ENCODE results near the gene CYP51A1.
A peak's percentile ranks its signal among the peaks of the same experiment; 100 is the strongest.
"Not testable (repeated sequence)": the region's sequence is repeated elsewhere in the genome, so short reads cannot be mapped to it uniquely, and the experiment has no call there.

The CYP51A1 gene

GRCh38 chr7:92149736-92150239, 15.5 kb upstream of the CYP51A1 start:
- H3K27ac ChIP-seq (ENCODE audit: low read depth, low read length): no peak overlapping the region
- H3K9me3 ChIP-seq (ENCODE audit: control insufficient read depth in 1 of 2, low read length in 2 of 2): no peaks in the 10 kb centered on the region
- no peak overlapping the region for H3K9ac ChIP-seq (ENCODE audit: low read depth in 1 of 2, low read length in 2 of 2)
- H3K36me3 ChIP-seq (ENCODE audit: control insufficient read depth in 1 of 2, insufficient read depth in 2 of 2, low read length in 2 of 2): no peaks in the 10 kb centered on the region
- no peaks in the 10 kb centered on the region for H3K4me1 ChIP-seq (ENCODE audit: control insufficient read depth in 1 of 2, insufficient read depth in 2 of 2, low read length in 2 of 2)
- H3K27me3 ChIP-seq (ENCODE audit: control insufficient read depth in 1 of 2, insufficient read depth in 2 of 2, low read length in 2 of 2): no peaks in the 10 kb centered on the region
- H3K4me3 ChIP-seq (ENCODE audit: low read depth in 1 of 2, low read length in 2 of 2): no peak overlapping the region

DNA sequence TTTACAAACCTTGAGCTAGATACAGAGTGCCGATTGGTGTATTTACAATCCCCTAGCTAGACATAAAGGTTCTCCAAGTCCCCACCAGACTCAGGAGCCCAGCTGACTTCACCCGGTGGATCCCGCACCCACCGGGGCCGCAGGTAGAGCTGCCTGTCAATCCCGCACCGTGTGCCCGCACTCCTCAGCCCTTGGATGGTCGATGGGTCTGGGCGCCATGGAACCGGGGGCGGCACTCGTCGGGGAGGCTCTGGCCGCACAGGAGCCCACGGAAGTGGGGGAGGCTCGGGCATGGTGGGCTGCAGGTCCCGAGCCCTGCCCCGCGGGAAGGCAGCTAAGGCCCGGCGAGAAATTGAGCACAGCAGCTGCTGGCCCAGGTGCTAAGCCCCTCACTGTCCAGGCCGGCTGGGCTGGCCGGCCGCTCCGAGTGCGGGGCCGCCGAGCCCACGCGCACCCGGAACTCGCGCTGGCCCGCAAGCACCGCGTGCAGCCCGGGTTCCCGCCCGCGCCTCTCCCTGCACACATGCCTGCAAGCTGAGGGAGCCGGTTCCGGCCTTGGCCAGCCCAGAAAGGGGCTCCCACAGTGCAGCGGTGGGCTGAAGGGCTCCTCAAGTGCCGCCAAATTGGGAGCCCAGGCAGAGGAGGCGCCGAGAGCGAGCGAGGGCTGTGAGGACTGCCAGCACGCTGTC, 9.1 kb upstream of the CYP51A1 start:
- not testable (repeated sequence) for H3K36me3 ChIP-seq (ENCODE audit: control insufficient read depth in 1 of 2, insufficient read depth in 2 of 2, low read length in 2 of 2); H3K27me3 ChIP-seq (ENCODE audit: control insufficient read depth in 1 of 2, insufficient read depth in 2 of 2, low read length in 2 of 2); H3K4me3 ChIP-seq (ENCODE audit: low read depth in 1 of 2, low read length in 2 of 2); H3K27ac ChIP-seq (ENCODE audit: low read depth, low read length); H3K4me1 ChIP-seq (ENCODE audit: control insufficient read depth in 1 of 2, insufficient read depth in 2 of 2, low read length in 2 of 2); H3K9ac ChIP-seq (ENCODE audit: low read depth in 1 of 2, low read length in 2 of 2); H3K9me3 ChIP-seq (ENCODE audit: control insufficient read depth in 1 of 2, low read length in 2 of 2)

- H3K9ac ChIP-seq (ENCODE audit: low read depth in 1 of 2, low read length in 2 of 2); H3K4me1 ChIP-seq (ENCODE audit: control insufficient read depth in 1 of 2, insufficient read depth in 2 of 2, low read length in 2 of 2); H3K27me3 ChIP-seq (ENCODE audit: control insufficient read depth in 1 of 2, insufficient read depth in 2 of 2, low read length in 2 of 2); H3K36me3 ChIP-seq (ENCODE audit: control insufficient read depth in 1 of 2, insufficient read depth in 2 of 2, low read length in 2 of 2); H3K9me3 ChIP-seq (ENCODE audit: control insufficient read depth in 1 of 2, low read length in 2 of 2); H3K4me3 ChIP-seq (ENCODE audit: low read depth in 1 of 2, low read length in 2 of 2); H3K27ac ChIP-seq (ENCODE audit: low read depth, low read length): not testable (repeated sequence)
Observed at GRCh38 chr7:92142791-92143190, 8.5 kb upstream of the CYP51A1 start.

DNA sequence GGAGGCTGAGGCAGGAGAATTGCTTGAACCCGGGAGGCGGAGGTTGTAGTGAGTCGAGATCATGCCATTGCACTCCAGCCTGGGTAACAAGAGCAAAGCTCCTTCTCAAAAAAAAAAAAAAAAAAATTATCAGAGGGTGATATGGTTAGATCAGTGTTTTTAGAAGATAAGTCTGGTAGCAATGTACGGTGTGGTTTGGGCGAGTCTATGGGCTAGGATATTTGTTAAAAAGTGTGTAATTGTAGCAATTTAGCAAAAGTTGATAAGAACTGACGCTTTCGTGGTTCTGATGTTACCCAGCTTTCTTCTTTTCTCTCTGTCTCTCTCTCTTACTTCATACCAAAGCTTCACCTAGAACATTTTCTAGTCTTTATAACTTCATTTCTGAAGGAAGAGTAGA, 6.9 kb upstream of the CYP51A1 start:
- no peaks in the 10 kb centered on the region for H3K4me1 ChIP-seq (ENCODE audit: control insufficient read depth in 1 of 2, insufficient read depth in 2 of 2, low read length in 2 of 2)
- no peak overlapping the region for H3K9ac ChIP-seq (ENCODE audit: low read depth in 1 of 2, low read length in 2 of 2)
- H3K27ac ChIP-seq (ENCODE audit: low read depth, low read length): no peak overlapping the region
- H3K9me3 ChIP-seq (ENCODE audit: control insufficient read depth in 1 of 2, low read length in 2 of 2): no peaks in the 10 kb centered on the region
- H3K36me3 ChIP-seq (ENCODE audit: control insufficient read depth in 1 of 2, insufficient read depth in 2 of 2, low read length in 2 of 2): no peaks in the 10 kb centered on the region
- H3K27me3 ChIP-seq (ENCODE audit: control insufficient read depth in 1 of 2, insufficient read depth in 2 of 2, low read length in 2 of 2): no peaks in the 10 kb centered on the region
- H3K4me3 ChIP-seq (ENCODE audit: low read depth in 1 of 2, low read length in 2 of 2): no peak overlapping the region

- H3K4me3 ChIP-seq (ENCODE audit: low read depth in 1 of 2, low read length in 2 of 2): no peak overlapping the region
- H3K27ac ChIP-seq (ENCODE audit: low read depth, low read length): no peak overlapping the region
- no peaks in the 10 kb centered on the region for H3K9me3 ChIP-seq (ENCODE audit: control insufficient read depth in 1 of 2, low read length in 2 of 2)
- no peaks in the 10 kb centered on the region for H3K27me3 ChIP-seq (ENCODE audit: control insufficient read depth in 1 of 2, insufficient read depth in 2 of 2, low read length in 2 of 2)
- no peaks in the 10 kb centered on the region for H3K36me3 ChIP-seq (ENCODE audit: control insufficient read depth in 1 of 2, insufficient read depth in 2 of 2, low read length in 2 of 2)
- H3K4me1 ChIP-seq (ENCODE audit: control insufficient read depth in 1 of 2, insufficient read depth in 2 of 2, low read length in 2 of 2): peaks cover 6 to 13% of the 10 kb centered on the region in 2 donors
- H3K9ac ChIP-seq (ENCODE audit: low read depth in 1 of 2, low read length in 2 of 2): no peak overlapping the region
Observed at GRCh38 chr7:92137557-92137956, 3.3 kb upstream of the CYP51A1 start.

DNA sequence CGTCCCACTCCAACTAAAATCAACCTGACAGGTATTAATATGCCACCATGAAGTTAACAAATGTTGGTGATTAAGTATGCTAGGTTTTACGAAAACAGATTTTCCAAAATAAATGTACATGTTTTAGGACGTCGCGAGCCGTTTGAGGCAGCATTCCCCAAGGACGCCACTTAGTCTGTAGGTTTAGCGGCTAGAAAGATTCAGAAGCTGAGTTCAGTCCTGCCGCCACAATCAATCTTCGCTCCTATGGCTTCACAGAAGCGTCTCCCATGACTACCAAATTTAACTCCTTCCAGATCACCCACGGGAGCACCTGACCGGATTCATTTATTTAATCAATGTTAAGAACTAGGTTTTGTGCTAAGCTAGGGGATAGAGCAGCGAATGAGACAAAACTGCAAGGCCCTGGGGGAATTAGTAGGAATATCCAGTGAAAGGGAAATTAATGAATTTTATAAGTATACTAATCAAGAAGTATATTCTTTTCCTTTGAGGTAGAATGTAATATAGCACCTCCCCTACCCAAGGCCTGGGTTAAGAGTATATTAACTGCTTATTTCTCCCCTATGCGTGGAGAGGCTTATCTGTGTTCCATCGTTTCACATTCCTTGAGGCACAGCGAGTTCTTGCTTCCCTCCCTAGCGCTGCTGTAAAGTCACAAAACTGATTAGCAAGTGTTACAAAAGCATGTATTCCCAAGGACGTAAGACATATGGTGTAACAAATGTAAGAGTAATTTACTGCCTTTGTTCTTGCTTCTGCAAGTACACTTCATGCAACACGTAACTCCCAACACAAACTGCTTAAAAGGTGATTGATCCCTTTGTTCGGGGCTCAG, 994 bp upstream of the CYP51A1 start:
- Histone ChIP-seq H3K27ac (ENCODE audit: low read depth, low read length) (peak overlapping the region; percentile 98), H3K27me3 (ENCODE audit: control insufficient read depth in 1 of 2, insufficient read depth in 2 of 2, low read length in 2 of 2) (no peaks in the 10 kb centered on the region), H3K4me1 (ENCODE audit: control insufficient read depth in 1 of 2, insufficient read depth in 2 of 2, low read length in 2 of 2) (peaks cover 22 to 24% of the 10 kb centered on the region in 2 donors), H3K9ac (ENCODE audit: low read depth in 1 of 2, low read length in 2 of 2) (peak overlapping the region; percentile 86 to 99), H3K36me3 (ENCODE audit: control insufficient read depth in 1 of 2, insufficient read depth in 2 of 2, low read length in 2 of 2) (peaks cover 1 to 7% of the 10 kb centered on the region in 2 donors), H3K4me3 (ENCODE audit: low read depth in 1 of 2, low read length in 2 of 2) (peak overlapping the region; percentile 82 to 91), H3K9me3 (ENCODE audit: control insufficient read depth in 1 of 2, low read length in 2 of 2) (no peaks in the 10 kb centered on the region)

DNA sequence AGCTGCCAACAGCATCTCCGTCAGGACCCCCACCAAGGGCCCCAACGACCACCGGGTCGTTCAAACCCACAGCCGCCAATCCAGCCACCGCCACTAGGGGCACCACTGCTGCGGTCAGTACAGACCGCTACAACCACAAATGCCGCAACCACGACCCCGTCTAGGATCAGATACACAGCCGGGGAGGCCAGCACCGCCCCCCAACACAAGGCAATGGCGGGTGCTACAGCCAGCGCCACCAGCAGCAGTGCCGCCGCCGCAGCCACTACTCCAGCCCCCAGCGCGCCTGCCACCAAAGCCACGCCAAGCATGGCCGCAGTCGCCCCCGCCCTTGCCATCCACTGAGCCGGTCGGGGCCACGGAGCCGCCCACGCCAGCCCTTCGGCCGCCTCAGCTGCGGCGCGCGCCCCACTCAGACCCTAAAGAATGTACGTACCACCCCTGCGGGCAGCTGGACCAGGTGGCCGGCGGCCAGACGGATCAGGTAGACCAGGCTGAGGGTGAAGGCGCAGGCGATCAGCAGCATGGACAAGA, 473 bp downstream of the CYP51A1 start:
- Histone ChIP-seq H3K4me3 (ENCODE audit: low read depth in 1 of 2, low read length in 2 of 2) (peak overlapping the region; percentile 82 to 91), H3K4me1 (ENCODE audit: control insufficient read depth in 1 of 2, insufficient read depth in 2 of 2, low read length in 2 of 2) (peaks cover 22 to 24% of the 10 kb centered on the region in 2 donors), H3K36me3 (ENCODE audit: control insufficient read depth in 1 of 2, insufficient read depth in 2 of 2, low read length in 2 of 2) (peaks cover 9 to 19% of the 10 kb centered on the region in 2 donors), H3K27ac (ENCODE audit: low read depth, low read length) (peak overlapping the region; percentile 98), H3K9ac (ENCODE audit: low read depth in 1 of 2, low read length in 2 of 2) (peak overlapping the region; percentile 86 to 99), H3K9me3 (ENCODE audit: control insufficient read depth in 1 of 2, low read length in 2 of 2) (no peaks in the 10 kb centered on the region), H3K27me3 (ENCODE audit: control insufficient read depth in 1 of 2, insufficient read depth in 2 of 2, low read length in 2 of 2) (no peaks in the 10 kb centered on the region)

DNA sequence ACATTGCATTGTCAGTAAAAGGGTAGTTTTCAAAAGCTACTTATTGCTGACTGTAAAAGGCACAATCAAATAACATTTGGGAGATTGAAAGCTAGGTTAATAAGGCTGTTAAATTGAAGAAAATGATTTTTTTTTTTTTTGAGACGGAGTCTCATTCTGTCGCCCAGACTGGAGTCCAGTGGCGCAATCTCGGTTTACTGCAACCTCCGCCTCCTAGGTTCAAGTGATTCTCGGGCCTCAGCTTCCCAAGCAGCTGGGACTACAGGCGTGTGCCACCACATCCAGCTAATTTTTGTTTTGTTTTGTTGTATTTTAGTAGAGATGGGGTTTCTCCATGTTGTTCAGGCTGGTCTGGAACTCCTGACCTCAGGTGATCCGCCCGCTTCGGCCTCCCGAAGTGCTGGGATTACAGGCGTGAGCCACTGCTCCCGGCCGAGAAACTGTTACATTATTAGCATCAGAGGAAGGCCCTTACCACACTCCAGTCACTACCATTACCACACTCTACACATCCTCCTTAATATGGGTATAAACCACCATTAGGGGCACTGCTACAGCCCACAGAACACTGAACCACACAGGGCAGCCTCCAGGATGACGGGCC, 1.0 kb downstream of the CYP51A1 start:
- H3K4me3 ChIP-seq (ENCODE audit: low read depth in 1 of 2, low read length in 2 of 2): peak overlapping the region; percentile 82 to 91
- peak overlapping the region; percentile 86 to 99 for H3K9ac ChIP-seq (ENCODE audit: low read depth in 1 of 2, low read length in 2 of 2)
- peaks cover 22 to 24% of the 10 kb centered on the region in 2 donors for H3K4me1 ChIP-seq (ENCODE audit: control insufficient read depth in 1 of 2, insufficient read depth in 2 of 2, low read length in 2 of 2)
- H3K27ac ChIP-seq (ENCODE audit: low read depth, low read length): peak overlapping the region; percentile 98
- H3K36me3 ChIP-seq (ENCODE audit: control insufficient read depth in 1 of 2, insufficient read depth in 2 of 2, low read length in 2 of 2): peaks cover 10 to 25% of the 10 kb centered on the region in 2 donors
- H3K9me3 ChIP-seq (ENCODE audit: control insufficient read depth in 1 of 2, low read length in 2 of 2): no peaks in the 10 kb centered on the region
- no peaks in the 10 kb centered on the region for H3K27me3 ChIP-seq (ENCODE audit: control insufficient read depth in 1 of 2, insufficient read depth in 2 of 2, low read length in 2 of 2)

DNA sequence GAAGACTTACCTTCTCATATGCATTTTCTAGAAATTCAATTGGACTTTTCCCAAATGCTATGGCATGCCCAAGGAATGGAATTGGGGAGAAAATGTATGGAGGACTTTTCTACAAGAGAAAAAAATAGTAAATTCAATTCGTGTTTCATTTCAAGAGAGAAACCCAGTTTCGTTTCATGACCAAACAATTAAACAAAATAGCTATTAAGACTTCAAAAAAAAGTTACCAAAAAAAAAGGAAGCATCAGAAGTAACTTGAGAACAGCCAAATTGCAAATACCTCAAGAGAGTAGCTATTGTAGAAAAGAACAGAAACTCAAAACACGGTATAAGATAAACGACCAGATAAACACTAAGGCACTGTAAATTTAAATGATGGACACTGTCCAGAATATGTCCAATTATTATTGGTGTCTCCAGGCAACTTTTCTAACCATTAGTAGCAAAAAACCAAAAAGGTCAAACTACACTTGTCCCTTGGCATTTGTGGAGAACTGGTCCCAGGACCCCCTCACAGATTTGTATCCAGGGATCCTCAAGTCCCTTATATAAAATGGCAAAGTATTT, 2.4 kb downstream of the CYP51A1 start:
- Histone ChIP-seq H3K9me3 (ENCODE audit: control insufficient read depth in 1 of 2, low read length in 2 of 2) (no peaks in the 10 kb centered on the region), H3K4me3 (ENCODE audit: low read depth in 1 of 2, low read length in 2 of 2) (peak overlapping the region in 1 of 2 donors; percentile 91), H3K9ac (ENCODE audit: low read depth in 1 of 2, low read length in 2 of 2) (no peak overlapping the region), H3K27ac (ENCODE audit: low read depth, low read length) (no peak overlapping the region), H3K27me3 (ENCODE audit: control insufficient read depth in 1 of 2, insufficient read depth in 2 of 2, low read length in 2 of 2) (no peaks in the 10 kb centered on the region), H3K36me3 (ENCODE audit: control insufficient read depth in 1 of 2, insufficient read depth in 2 of 2, low read length in 2 of 2) (peaks cover 15 to 39% of the 10 kb centered on the region in 2 donors), H3K4me1 (ENCODE audit: control insufficient read depth in 1 of 2, insufficient read depth in 2 of 2, low read length in 2 of 2) (peaks cover 22 to 24% of the 10 kb centered on the region in 2 donors)

Measured in duodenal mucosa (tissue), 2 donors.